Fibroblast of skin of right quadriceps (primary cell): ENCODE results near the gene IGSF10.
"Not testable (repeated sequence)": the region's sequence is repeated elsewhere in the genome, so short reads cannot be mapped to it uniquely, and the experiment has no call there.

Source experiments
- DNase-seq: peaks from one replicate; pipeline ENCODE4 v3.0.0-alpha.2; 2013

The IGSF10 gene

GRCh38 chr3:151460774-151461450 is at the start of gene IGSF10:
Gene IGSF10 (minus strand): TSS chr3:151461061. CDS start chr3:151458709, 2,352 bp downstream.
- no peak for DNase-seq

GRCh38 chr3:151509468-151510135 is 48.7 kb upstream of the IGSF10 start:
- DNase-seq: not testable (repeated sequence)

- no peak for DNase-seq
These were observed 43.7 kb upstream of the IGSF10 start for GRCh38 chr3:151504606-151505005.

- DNase-seq: no peak
These were observed 42.2 kb upstream of the IGSF10 start for GRCh38 chr3:151503074-151503473.

- no peak for DNase-seq
These were observed 41.2 kb upstream of the IGSF10 start for GRCh38 chr3:151501923-151502632.

GRCh38 chr3:151501171-151501922 is 40.5 kb upstream of the IGSF10 start:
- peak; percentile 12 for DNase-seq

- DNase-seq: no peak
These were observed 38.3 kb upstream of the IGSF10 start for GRCh38 chr3:151499168-151499567.

- DNase-seq: no peak
These were observed 30.7 kb upstream of the IGSF10 start for GRCh38 chr3:151491525-151491924.

GRCh38 chr3:151487833-151488232 is 27.0 kb upstream of the IGSF10 start:
- DNase-seq: not testable (repeated sequence)

- DNase-seq: no peak
These were observed 23.2 kb upstream of the IGSF10 start for GRCh38 chr3:151483961-151484520.

GRCh38 chr3:151483488-151483887 is 22.6 kb upstream of the IGSF10 start:
- DNase-seq: no peak

GRCh38 chr3:151480492-151480891 is 19.6 kb upstream of the IGSF10 start:
- no peak for DNase-seq

GRCh38 chr3:151479452-151479851 is 18.6 kb upstream of the IGSF10 start:
- no peak for DNase-seq

GRCh38 chr3:151478335-151478697 is 17.5 kb upstream of the IGSF10 start:
- DNase-seq: no peak

- DNase-seq: no peak
These were observed 16.9 kb upstream of the IGSF10 start for GRCh38 chr3:151477591-151478334.

- DNase-seq: no peak
These were observed 15.6 kb upstream of the IGSF10 start for GRCh38 chr3:151476344-151477018.

- peak; percentile 56 for DNase-seq
These were observed 7.5 kb upstream of the IGSF10 start for GRCh38 chr3:151468284-151468917.

GRCh38 chr3:151467069-151467468 is 6.2 kb upstream of the IGSF10 start:
- no peak for DNase-seq

- no peak for DNase-seq
These were observed 2.1 kb upstream of the IGSF10 start for GRCh38 chr3:151462991-151463390.

GRCh38 chr3:151462278-151462780 is 1.5 kb upstream of the IGSF10 start:
- DNase-seq: no peak

- DNase-seq: peak; percentile 52
These were observed 633 bp downstream of the IGSF10 start for GRCh38 chr3:151460228-151460627.
